Stimulated activated memory B cell treated with anti-CD40 and anti-IgM and Interleukin-4, amounts not matched to agents 10 μg/mL and 1 μg/mL and 100 μg/mL, for 72 hours (primary cell): ENCODE results near the gene SDC4.

Experiments used
- ATAC-seq: fragments of 150-1000 bp; cut with Tn5 transposase; 2 replicates; pipeline ENCODE4 v1.10.0; 2021
- H3K27ac Mint-ChIP-seq: one replicate; pipeline ENCODE4 v1.8.0; 2022; ENCODE audit warnings: mild to moderate bottlenecking, mixed read lengths
- H3K27me3 Mint-ChIP-seq: one replicate; pipeline ENCODE4 v1.8.0; 2022; ENCODE audit warnings: mixed read lengths
- H3K36me3 Mint-ChIP-seq: one replicate; pipeline ENCODE4 v1.8.0; 2022; ENCODE audit warnings: mixed read lengths
- H3K4me1 Mint-ChIP-seq: one replicate; pipeline ENCODE4 v1.8.0; 2022; ENCODE audit warnings: mixed read lengths
- H3K4me3 Mint-ChIP-seq: one replicate; pipeline ENCODE4 v1.8.0; 2022; ENCODE audit warnings: mild to moderate bottlenecking, moderate library complexity, mixed read lengths
- H3K9me3 Mint-ChIP-seq: one replicate; pipeline ENCODE4 v1.8.0; 2022; ENCODE audit warnings: mixed read lengths

SDC4 gene

GRCh38 chr20:45347936-45348778, at the start of gene SDC4:
TSS of gene SDC4 (minus strand) at chr20:45348424. CDS start at chr20:45348384, 40 bp downstream.
- H3K27ac Mint-ChIP-seq: no peak within 1 kb of the TSS
- no peaks in the 10 kb centered on the region for H3K36me3 Mint-ChIP-seq

GRCh38 chr20:45395114-45395415, 46.8 kb upstream of the SDC4 start:
- Mint-ChIP-seq H3K36me3 (peaks cover 34% of the 10 kb centered on the region), H3K27me3 (no peaks in the 10 kb centered on the region), H3K27ac (no peak overlapping the region), H3K9me3 (peaks cover 15% of the 10 kb centered on the region), H3K4me1 (no peaks in the 10 kb centered on the region), H3K4me3 (no peak overlapping the region)
- no peak for ATAC-seq

More at GRCh38 chr20:45347936-45348778, at the start of gene SDC4:
- peaks cover 31% of the 10 kb centered on the region for H3K4me1 Mint-ChIP-seq
- ATAC-seq: peak; percentile 72
- H3K27me3 Mint-ChIP-seq: peaks cover 45% of the 10 kb centered on the region
- no peaks in the 10 kb centered on the region for H3K9me3 Mint-ChIP-seq
- H3K4me3 Mint-ChIP-seq: peak within 1 kb of the TSS; percentile 70

- Mint-ChIP-seq H3K9me3 (peaks cover 9% of the 10 kb centered on the region), H3K4me3 (no peak overlapping the region), H3K27ac (no peak overlapping the region), H3K4me1 (no peaks in the 10 kb centered on the region), H3K36me3 (peaks cover 28% of the 10 kb centered on the region), H3K27me3 (no peaks in the 10 kb centered on the region)
- ATAC-seq: no peak
Observed at GRCh38 chr20:45394221-45395113, 46.2 kb upstream of the SDC4 start.

- Mint-ChIP-seq H3K4me3 (no peak overlapping the region), H3K36me3 (peaks cover 26% of the 10 kb centered on the region), H3K27me3 (no peaks in the 10 kb centered on the region)
Observed at GRCh38 chr20:45392733-45393132, 44.5 kb upstream of the SDC4 start.

GRCh38 chr20:45391559-45391958, 43.3 kb upstream of the SDC4 start:
- Mint-ChIP-seq H3K9me3 (peaks cover 6% of the 10 kb centered on the region), H3K27ac (no peak overlapping the region), H3K36me3 (peaks cover 38% of the 10 kb centered on the region), H3K27me3 (no peaks in the 10 kb centered on the region), H3K4me3 (no peak overlapping the region), H3K4me1 (peaks cover 8% of the 10 kb centered on the region)
- ATAC-seq: no peak

More at GRCh38 chr20:45392733-45393132, 44.5 kb upstream of the SDC4 start:
- ATAC-seq: no peak
- H3K9me3 Mint-ChIP-seq: peaks cover 3% of the 10 kb centered on the region
- no peak overlapping the region for H3K27ac Mint-ChIP-seq
- no peaks in the 10 kb centered on the region for H3K4me1 Mint-ChIP-seq

- Mint-ChIP-seq H3K36me3 (peaks cover 41% of the 10 kb centered on the region), H3K27ac (no peak overlapping the region), H3K4me1 (peaks cover 8% of the 10 kb centered on the region), H3K4me3 (no peak overlapping the region), H3K9me3 (peaks cover 6% of the 10 kb centered on the region), H3K27me3 (no peaks in the 10 kb centered on the region)
- ATAC-seq: no peak
Observed at GRCh38 chr20:45390931-45391330, 42.7 kb upstream of the SDC4 start.

GRCh38 chr20:45387274-45387673, 39.0 kb upstream of the SDC4 start:
- Mint-ChIP-seq H3K4me1 (peaks cover 8% of the 10 kb centered on the region), H3K36me3 (peaks cover 39% of the 10 kb centered on the region), H3K9me3 (peaks cover 6% of the 10 kb centered on the region), H3K4me3 (no peak overlapping the region), H3K27me3 (no peaks in the 10 kb centered on the region), H3K27ac (peak overlapping the region; percentile 46)
- ATAC-seq: no peak

- Mint-ChIP-seq H3K9me3 (no peaks in the 10 kb centered on the region), H3K4me1 (peaks cover 16% of the 10 kb centered on the region), H3K36me3 (peaks cover 36% of the 10 kb centered on the region), H3K27me3 (no peaks in the 10 kb centered on the region), H3K27ac (no peak within 1 kb of the TSS), H3K4me3 (no peak within 1 kb of the TSS)
- no peak for ATAC-seq
Observed at GRCh38 chr20:45378191-45378590, 30.0 kb upstream of the SDC4 start, which contains the start of gene TP53TG5. TSS of gene TP53TG5 (minus strand) at chr20:45378325. CDS start at chr20:45378236, 89 bp downstream.

- Mint-ChIP-seq H3K36me3 (peaks cover 30% of the 10 kb centered on the region), H3K27ac (no peak overlapping the region), H3K4me3 (no peak overlapping the region), H3K27me3 (no peaks in the 10 kb centered on the region), H3K4me1 (peaks cover 20% of the 10 kb centered on the region), H3K9me3 (no peaks in the 10 kb centered on the region)
- no peak for ATAC-seq
Observed at GRCh38 chr20:45377269-45377668, 29.0 kb upstream of the SDC4 start.

- Mint-ChIP-seq H3K4me1 (peaks cover 43% of the 10 kb centered on the region), H3K9me3 (no peaks in the 10 kb centered on the region), H3K27ac (no peak overlapping the region), H3K4me3 (no peak overlapping the region), H3K36me3 (peaks cover 30% of the 10 kb centered on the region), H3K27me3 (no peaks in the 10 kb centered on the region)
- no peak for ATAC-seq
Observed at GRCh38 chr20:45374966-45375365, 26.7 kb upstream of the SDC4 start.

- Mint-ChIP-seq H3K27me3 (no peaks in the 10 kb centered on the region), H3K4me3 (peak overlapping the region; percentile 77), H3K27ac (peak overlapping the region; percentile 70), H3K36me3 (peaks cover 26% of the 10 kb centered on the region), H3K4me1 (peaks cover 46% of the 10 kb centered on the region), H3K9me3 (no peaks in the 10 kb centered on the region)
- no peak for ATAC-seq
Observed at GRCh38 chr20:45374101-45374467, 25.9 kb upstream of the SDC4 start.

GRCh38 chr20:45373353-45374100, 25.3 kb upstream of the SDC4 start:
- Mint-ChIP-seq H3K4me1 (peaks cover 52% of the 10 kb centered on the region), H3K4me3 (peak overlapping the region; percentile 77), H3K27me3 (no peaks in the 10 kb centered on the region), H3K27ac (peak overlapping the region; percentile 70), H3K36me3 (peaks cover 31% of the 10 kb centered on the region), H3K9me3 (no peaks in the 10 kb centered on the region)
- peak; percentile 93 for ATAC-seq

- ATAC-seq: no peak
- Mint-ChIP-seq H3K27me3 (no peaks in the 10 kb centered on the region), H3K4me3 (peak overlapping the region; percentile 77), H3K27ac (peak overlapping the region; percentile 70), H3K36me3 (peaks cover 35% of the 10 kb centered on the region), H3K9me3 (no peaks in the 10 kb centered on the region), H3K4me1 (peaks cover 59% of the 10 kb centered on the region)
Observed at GRCh38 chr20:45372646-45373352, 24.6 kb upstream of the SDC4 start.

- Mint-ChIP-seq H3K27me3 (no peaks in the 10 kb centered on the region), H3K4me1 (peaks cover 65% of the 10 kb centered on the region), H3K27ac (peak overlapping the region; percentile 70), H3K4me3 (peak overlapping the region; percentile 27), H3K9me3 (no peaks in the 10 kb centered on the region), H3K36me3 (peaks cover 41% of the 10 kb centered on the region)
- no peak for ATAC-seq
Observed at GRCh38 chr20:45372241-45372640, 24.0 kb upstream of the SDC4 start.
